Measurements from ENCODE around the gene ATXN7L1.

- TF ChIP-seq KLF6 (CRISPR knock-in tag; IDR thresholded peaks at IDR 0.05) (no peak), HMG20B (CRISPR knock-in tag; conservative IDR thresholded peaks at IDR 0.05) (no peak), ZNF121 (CRISPR knock-in tag; IDR thresholded peaks at IDR 0.05) (no peak), SETDB1 (CRISPR knock-in tag; IDR thresholded peaks at IDR 0.05; ENCODE audit: borderline replicate concordance) (no peak), EHMT2 (IDR thresholded peaks at IDR 0.05; ENCODE audit: borderline replicate concordance, low read depth, low read length) (no peak), CTCF (CRISPR knock-in tag; IDR thresholded peaks at IDR 0.05) (no peak), ZBTB7B (CRISPR knock-in tag; IDR thresholded peaks at IDR 0.05) (no peak), ZNF660 (CRISPR knock-in tag; IDR thresholded peaks at IDR 0.05; ENCODE audit: borderline replicate concordance, low read depth) (no peak)
- TF ChIP-seq, protein P1, sequence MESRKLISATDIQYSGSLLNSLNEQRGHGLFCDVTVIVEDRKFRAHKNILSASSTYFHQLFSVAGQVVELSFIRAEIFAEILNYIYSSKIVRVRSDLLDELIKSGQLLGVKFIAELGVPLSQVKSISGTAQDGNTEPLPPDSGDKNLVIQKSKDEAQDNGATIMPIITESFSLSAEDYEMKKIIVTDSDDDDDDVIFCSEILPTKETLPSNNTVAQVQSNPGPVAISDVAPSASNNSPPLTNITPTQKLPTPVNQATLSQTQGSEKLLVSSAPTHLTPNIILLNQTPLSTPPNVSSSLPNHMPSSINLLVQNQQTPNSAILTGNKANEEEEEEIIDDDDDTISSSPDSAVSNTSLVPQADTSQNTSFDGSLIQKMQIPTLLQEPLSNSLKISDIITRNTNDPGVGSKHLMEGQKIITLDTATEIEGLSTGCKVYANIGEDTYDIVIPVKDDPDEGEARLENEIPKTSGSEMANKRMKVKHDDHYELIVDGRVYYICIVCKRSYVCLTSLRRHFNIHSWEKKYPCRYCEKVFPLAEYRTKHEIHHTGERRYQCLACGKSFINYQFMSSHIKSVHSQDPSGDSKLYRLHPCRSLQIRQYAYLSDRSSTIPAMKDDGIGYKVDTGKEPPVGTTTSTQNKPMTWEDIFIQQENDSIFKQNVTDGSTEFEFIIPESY (CRISPR knock-in tag; IDR thresholded peaks at IDR 0.05): no peak
- TF ChIP-seq, protein P2, sequence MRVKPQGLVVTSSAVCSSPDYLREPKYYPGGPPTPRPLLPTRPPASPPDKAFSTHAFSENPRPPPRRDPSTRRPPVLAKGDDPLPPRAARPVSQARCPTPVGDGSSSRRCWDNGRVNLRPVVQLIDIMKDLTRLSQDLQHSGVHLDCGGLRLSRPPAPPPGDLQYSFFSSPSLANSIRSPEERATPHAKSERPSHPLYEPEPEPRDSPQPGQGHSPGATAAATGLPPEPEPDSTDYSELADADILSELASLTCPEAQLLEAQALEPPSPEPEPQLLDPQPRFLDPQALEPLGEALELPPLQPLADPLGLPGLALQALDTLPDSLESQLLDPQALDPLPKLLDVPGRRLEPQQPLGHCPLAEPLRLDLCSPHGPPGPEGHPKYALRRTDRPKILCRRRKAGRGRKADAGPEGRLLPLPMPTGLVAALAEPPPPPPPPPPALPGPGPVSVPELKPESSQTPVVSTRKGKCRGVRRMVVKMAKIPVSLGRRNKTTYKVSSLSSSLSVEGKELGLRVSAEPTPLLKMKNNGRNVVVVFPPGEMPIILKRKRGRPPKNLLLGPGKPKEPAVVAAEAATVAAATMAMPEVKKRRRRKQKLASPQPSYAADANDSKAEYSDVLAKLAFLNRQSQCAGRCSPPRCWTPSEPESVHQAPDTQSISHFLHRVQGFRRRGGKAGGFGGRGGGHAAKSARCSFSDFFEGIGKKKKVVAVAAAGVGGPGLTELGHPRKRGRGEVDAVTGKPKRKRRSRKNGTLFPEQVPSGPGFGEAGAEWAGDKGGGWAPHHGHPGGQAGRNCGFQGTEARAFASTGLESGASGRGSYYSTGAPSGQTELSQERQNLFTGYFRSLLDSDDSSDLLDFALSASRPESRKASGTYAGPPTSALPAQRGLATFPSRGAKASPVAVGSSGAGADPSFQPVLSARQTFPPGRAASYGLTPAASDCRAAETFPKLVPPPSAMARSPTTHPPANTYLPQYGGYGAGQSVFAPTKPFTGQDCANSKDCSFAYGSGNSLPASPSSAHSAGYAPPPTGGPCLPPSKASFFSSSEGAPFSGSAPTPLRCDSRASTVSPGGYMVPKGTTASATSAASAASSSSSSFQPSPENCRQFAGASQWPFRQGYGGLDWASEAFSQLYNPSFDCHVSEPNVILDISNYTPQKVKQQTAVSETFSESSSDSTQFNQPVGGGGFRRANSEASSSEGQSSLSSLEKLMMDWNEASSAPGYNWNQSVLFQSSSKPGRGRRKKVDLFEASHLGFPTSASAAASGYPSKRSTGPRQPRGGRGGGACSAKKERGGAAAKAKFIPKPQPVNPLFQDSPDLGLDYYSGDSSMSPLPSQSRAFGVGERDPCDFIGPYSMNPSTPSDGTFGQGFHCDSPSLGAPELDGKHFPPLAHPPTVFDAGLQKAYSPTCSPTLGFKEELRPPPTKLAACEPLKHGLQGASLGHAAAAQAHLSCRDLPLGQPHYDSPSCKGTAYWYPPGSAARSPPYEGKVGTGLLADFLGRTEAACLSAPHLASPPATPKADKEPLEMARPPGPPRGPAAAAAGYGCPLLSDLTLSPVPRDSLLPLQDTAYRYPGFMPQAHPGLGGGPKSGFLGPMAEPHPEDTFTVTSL (CRISPR knock-in tag; IDR thresholded peaks at IDR 0.05; ENCODE audit: borderline replicate concordance): no peak
These were observed 152.8 kb downstream of the ATXN7L1 start for GRCh38 chr7:105723572-105723971.
